Nephron progenitor cell (in vitro differentiated cells): ENCODE measurements around the gene RAX2.
"Not testable (repeated sequence)": the region's sequence is repeated elsewhere in the genome, so short reads cannot be mapped to it uniquely, and the experiment has no call there.

Experiments used
- DNase-seq: peaks from one replicate; pipeline ENCODE4 v3.0.0; 2021
- H3K27ac Mint-ChIP-seq: 2 replicates; pipeline ENCODE4 v1.8.0; 2021; ENCODE audit warnings: mild to moderate bottlenecking, moderate library complexity, mixed read lengths
- H3K27me3 Mint-ChIP-seq: 2 replicates; pipeline ENCODE4 v1.8.0; 2021; ENCODE audit warnings: mild to moderate bottlenecking, low read depth, mixed read lengths; ENCODE audit not compliant: poor library complexity
- H3K36me3 Mint-ChIP-seq: 2 replicates; pipeline ENCODE4 v1.8.0; 2021; ENCODE audit warnings: low read depth, mixed read lengths
- H3K4me1 Mint-ChIP-seq: 2 replicates; pipeline ENCODE4 v1.8.0; 2021; ENCODE audit warnings: mixed read lengths
- H3K4me3 Mint-ChIP-seq: 2 replicates; pipeline ENCODE4 v1.8.0; 2021; ENCODE audit warnings: mild to moderate bottlenecking, moderate library complexity, mixed read lengths
- H3K9me3 Mint-ChIP-seq: 2 replicates; pipeline ENCODE4 v1.8.0; 2021; ENCODE audit warnings: mild to moderate bottlenecking, moderate library complexity, mixed read lengths
- TF ChIP-seq, protein P1 (sequence below): fragments of 200-600 bp; sonication (generic); IDR thresholded peaks from 2 replicates; pipeline ENCODE4 v1.5.0; 2021; ENCODE audit warnings: antibody characterized with exemption

The RAX2 gene

DNA sequence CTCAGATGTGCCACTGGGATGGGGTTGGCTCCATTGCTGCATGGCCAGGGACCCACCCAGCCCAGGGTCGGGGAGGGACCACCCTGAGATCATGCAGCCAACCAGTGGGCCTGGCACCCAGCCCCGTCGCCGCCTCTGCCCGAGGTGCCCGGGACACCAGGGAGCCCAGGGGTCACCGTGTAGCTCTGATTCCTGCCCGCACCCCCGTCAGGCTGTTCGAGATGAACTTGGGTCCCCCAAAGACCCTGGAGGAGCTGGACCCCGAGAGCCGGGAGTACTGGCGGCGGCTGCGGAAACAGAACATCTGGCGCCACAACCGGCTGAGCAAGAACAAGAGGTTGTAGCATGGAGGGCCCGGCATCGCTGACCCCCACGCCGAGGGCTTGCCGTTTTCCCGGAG, 5.0 kb downstream of the RAX2 start:
- Mint-ChIP-seq H3K4me1 (peaks cover 25% of the 10 kb centered on the region), H3K27me3 (no peaks in the 10 kb centered on the region), H3K4me3 (no peak overlapping the region), H3K36me3 (peaks cover 5% of the 10 kb centered on the region), H3K9me3 (no peaks in the 10 kb centered on the region), H3K27ac (no peak overlapping the region)
- DNase-seq: no peak
- TF ChIP-seq, protein P1, sequence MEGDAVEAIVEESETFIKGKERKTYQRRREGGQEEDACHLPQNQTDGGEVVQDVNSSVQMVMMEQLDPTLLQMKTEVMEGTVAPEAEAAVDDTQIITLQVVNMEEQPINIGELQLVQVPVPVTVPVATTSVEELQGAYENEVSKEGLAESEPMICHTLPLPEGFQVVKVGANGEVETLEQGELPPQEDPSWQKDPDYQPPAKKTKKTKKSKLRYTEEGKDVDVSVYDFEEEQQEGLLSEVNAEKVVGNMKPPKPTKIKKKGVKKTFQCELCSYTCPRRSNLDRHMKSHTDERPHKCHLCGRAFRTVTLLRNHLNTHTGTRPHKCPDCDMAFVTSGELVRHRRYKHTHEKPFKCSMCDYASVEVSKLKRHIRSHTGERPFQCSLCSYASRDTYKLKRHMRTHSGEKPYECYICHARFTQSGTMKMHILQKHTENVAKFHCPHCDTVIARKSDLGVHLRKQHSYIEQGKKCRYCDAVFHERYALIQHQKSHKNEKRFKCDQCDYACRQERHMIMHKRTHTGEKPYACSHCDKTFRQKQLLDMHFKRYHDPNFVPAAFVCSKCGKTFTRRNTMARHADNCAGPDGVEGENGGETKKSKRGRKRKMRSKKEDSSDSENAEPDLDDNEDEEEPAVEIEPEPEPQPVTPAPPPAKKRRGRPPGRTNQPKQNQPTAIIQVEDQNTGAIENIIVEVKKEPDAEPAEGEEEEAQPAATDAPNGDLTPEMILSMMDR: no peak

- H3K9me3 Mint-ChIP-seq: no peaks in the 10 kb centered on the region
- H3K4me1 Mint-ChIP-seq: peaks cover 19% of the 10 kb centered on the region
- TF ChIP-seq, protein P1: no peak
- no peaks in the 10 kb centered on the region for H3K27me3 Mint-ChIP-seq
- H3K27ac Mint-ChIP-seq: no peak overlapping the region
- no peak for DNase-seq
- H3K36me3 Mint-ChIP-seq: peaks cover 5% of the 10 kb centered on the region
- no peak overlapping the region for H3K4me3 Mint-ChIP-seq
These were observed 5.5 kb downstream of the RAX2 start for GRCh38 chr19:3766520-3766919.

- H3K27me3 Mint-ChIP-seq, H3K9me3 Mint-ChIP-seq, H3K27ac Mint-ChIP-seq, H3K4me3 Mint-ChIP-seq, DNase-seq, H3K36me3 Mint-ChIP-seq: not testable (repeated sequence)
- H3K4me1 Mint-ChIP-seq: peaks cover 19% of the 10 kb centered on the region
These were observed 6.3 kb downstream of the RAX2 start for GRCh38 chr19:3765757-3766156.

GRCh38 chr19:3765121-3765520, 6.9 kb downstream of the RAX2 start:
- no peak for DNase-seq
- H3K27me3 Mint-ChIP-seq: no peaks in the 10 kb centered on the region
- peaks cover 5% of the 10 kb centered on the region for H3K36me3 Mint-ChIP-seq
- peaks cover 18% of the 10 kb centered on the region for H3K4me1 Mint-ChIP-seq
- H3K27ac Mint-ChIP-seq: no peak overlapping the region
- no peaks in the 10 kb centered on the region for H3K9me3 Mint-ChIP-seq
- no peak overlapping the region for H3K4me3 Mint-ChIP-seq
- TF ChIP-seq, protein P1: no peak

- TF ChIP-seq, protein P1: no peak
- Mint-ChIP-seq H3K27me3 (no peaks in the 10 kb centered on the region), H3K27ac (peak within 1 kb of the TSS; percentile 100), H3K9me3 (no peaks in the 10 kb centered on the region), H3K4me1 (peaks cover 14% of the 10 kb centered on the region), H3K4me3 (peak within 1 kb of the TSS; percentile 97), H3K36me3 (no peaks in the 10 kb centered on the region)
- peak; percentile 99 for DNase-seq
These were observed 9.2 kb downstream of the RAX2 start, which contains the start of gene MRPL54 for GRCh38 chr19:3762501-3763459. Gene MRPL54, plus strand, starts transcription at chr19:3762682. Its CDS starts 19 bp downstream, at chr19:3762701.

GRCh38 chr19:3762130-3762473, 9.9 kb downstream of the RAX2 start:
- TF ChIP-seq, protein P1: no peak
- Mint-ChIP-seq H3K4me3 (peak overlapping the region; percentile 97), H3K4me1 (peaks cover 14% of the 10 kb centered on the region), H3K36me3 (no peaks in the 10 kb centered on the region), H3K27ac (peak overlapping the region; percentile 100), H3K9me3 (no peaks in the 10 kb centered on the region), H3K27me3 (no peaks in the 10 kb centered on the region)
- DNase-seq: no peak
